NCI-H187 (cell line): ENCODE data around the gene RIC3.

Experiments
- DNase-seq, 2 experiments: peaks; one replicate each; lab custom pipeline; 2025; lab: John Stamatoyannopoulos, UW

Gene RIC3

DNA sequence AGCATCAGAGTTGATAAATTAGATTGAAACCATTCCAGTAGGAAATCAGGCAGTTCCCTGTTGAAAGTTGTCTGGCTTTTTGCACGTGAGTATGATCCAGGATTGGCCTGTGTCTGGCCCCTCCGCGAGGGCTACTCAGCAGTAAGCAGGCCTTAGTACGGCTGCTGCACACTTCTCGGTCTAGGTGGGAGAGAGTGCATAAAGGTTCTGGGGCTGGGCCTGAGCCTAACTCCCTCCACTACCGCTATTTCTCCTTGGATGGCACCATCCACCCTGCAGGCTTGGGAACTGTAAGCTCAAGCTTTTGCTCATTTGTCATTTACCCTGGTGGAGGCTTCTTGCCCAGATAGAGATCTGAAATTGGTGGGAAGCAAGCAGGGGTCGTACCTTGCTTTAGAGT, 65.9 kb downstream of the RIC3 start:
- DNase-seq, result no peak

GRCh38 chr11:8102296-8102915, 66.4 kb downstream of the RIC3 start:
- DNase-seq, result no peak

- DNase-seq, result no peak
Measured at GRCh38 chr11:8101421-8101820, 67.4 kb downstream of the RIC3 start.

DNA sequence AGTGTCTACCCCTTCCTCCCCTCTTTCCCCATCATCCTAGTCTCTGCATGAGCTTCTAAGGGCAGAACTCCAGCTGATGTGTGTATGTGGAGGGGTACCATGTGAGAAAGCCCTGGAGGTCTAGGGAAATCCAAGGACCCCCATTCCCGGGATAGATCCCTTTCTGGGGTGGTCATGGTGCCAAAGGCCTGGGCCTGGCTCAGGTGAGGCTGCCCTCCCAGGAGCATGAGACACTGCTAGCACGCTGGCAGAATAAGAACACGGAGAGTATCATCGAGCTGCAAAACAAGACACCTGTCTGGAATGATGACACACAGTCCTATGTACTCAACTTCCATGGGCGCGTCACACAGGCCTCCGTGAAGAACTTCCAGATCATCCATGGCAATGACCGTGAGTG, 68.2 kb downstream of the RIC3 start:
- no peak for DNase-seq

DNA sequence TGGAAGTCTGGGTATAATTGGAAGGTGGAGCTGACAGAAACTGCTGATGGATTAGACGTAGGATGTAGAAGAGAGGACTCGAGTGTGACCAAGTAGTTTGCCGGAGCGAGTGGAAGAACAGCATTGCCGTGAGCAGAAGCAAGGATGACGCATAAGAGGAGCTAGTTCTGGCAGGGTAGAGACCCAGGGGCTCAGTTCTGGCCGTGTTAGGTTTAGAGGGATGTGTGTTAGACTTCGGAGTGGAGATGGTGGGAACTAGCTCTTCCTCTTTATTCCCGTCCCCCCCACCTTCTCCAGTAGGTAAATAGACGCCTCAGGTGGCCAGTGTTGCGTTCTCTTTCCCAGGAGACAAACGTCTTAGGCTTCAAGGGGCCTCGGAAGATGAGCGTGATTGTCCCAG, 68.7 kb downstream of the RIC3 start:
- no peak for DNase-seq

DNA sequence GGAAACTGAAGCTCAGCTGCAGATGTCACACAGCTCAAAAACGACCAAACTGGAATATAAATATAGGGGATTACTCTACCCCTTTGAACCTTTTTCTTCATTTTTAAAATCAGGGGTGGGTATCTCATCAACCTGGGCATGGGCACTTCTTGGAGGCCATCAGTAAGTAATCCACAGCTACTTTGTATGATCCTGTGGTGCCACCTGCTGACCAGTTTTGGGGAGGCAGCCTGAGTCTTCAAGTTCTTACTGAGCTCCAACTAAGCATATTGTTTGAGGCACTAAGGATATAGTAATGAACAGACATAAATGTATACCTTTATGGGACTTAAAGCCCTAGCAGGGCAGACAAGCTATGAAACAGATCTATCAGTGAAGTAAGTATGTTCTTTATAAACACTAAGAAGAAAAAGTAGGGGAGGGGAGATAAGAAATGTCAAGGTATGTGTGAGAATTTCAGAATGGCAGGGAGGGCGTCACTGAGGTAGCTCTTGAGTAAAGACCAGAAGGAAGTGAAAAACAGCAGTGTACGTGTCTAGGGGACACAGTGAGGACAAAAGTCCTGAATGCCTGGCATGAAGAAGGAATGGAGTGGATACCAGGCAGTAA, 69.4 kb downstream of the RIC3 start:
- DNase-seq, result peak; percentile 53 to 58

DNA sequence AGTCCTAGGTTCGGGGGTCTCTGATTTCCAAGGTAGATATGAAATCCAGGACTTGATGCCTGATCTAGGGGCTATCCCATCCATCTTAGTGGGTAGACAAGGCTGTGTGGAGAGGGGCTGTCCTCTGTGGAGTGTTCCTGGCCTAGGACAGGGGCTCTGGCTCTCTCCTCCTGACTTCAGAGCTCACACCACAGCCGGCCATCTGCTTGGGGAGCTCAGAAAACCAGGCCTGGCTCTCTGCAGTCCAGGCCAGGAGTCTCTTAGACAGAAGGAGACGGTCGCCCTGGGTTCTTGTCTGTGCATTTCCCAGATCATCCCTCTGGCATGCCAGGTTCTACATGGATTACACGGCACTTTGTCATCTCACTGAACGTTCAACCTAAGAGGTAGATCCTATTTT, 69.9 kb downstream of the RIC3 start:
- DNase-seq, result no peak

DNA sequence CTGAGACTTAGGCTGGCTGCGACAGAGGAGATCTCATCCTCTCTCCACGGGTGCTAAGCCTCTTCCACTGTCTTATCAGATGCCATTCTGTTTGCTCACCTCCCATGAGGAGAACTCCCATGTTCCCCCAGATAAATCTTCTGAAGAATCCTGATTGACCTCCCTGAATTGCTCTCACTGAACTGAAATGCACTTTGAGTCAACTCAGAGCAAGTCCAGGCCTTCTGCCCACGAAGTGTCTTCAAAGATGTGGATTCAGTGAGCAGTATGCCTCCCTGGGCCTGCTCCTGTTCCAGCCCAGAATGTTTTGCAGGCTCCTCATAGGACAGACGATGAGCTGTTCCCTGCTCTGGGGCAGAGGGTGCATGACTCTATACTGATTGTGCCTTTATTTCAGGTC, 70.5 kb downstream of the RIC3 start:
- no peak for DNase-seq

DNA sequence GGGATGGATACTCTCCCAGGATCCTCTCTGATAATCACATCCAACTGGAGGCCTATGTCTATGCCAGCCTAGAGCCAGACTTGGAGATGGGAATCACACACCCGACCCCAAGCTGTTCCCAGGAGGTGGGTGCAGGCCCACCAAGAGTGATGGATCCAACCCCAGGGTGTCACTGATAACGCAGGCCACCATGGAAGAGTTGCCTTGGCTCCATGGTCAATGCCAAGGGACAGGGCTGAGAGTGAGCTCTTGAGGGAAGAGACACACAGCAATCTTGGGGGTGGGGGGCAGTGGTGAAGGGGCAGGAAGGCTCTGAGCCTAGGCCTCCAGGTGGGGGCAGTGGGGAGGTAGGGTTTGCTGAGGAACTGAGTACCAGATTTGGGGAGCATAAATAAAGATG, 70.9 kb downstream of the RIC3 start:
- no peak for DNase-seq

DNA sequence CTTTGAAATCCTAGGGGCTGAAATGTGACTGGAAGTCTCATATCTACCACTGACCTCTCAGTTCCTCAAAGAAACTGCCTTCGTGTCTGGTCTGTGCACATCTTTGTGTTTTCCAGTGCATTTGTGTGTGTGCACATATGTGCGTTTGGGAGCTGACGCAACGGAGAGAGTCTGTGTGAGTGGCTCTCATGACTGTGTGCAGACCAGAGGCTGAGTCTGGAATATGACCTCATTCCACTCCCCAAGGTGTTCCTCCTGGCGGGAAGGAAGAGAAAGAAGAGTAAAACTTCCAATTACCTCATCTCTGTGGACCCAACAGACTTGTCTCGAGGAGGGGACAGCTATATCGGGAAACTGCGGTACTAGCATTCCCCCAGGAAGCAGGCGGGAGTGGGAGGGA, 71.4 kb downstream of the RIC3 start:
- no peak for DNase-seq

DNA sequence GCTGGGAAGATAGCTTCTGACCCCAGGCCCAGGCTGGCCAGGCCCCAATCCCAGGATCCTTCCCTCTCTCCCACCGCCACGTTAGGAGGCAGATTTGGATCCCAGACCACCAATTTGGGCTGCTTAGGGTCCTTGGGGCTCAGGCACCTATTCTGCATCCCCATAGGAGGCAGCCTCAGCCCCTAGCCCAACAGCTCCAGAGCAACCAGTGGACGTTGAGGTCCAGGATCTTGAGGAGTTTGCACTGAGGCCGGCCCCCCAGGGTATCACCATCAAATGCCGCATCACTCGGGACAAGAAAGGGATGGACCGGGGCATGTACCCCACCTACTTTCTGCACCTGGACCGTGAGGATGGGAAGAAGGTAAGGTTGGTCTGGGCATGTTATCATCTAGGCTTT, 71.8 kb downstream of the RIC3 start:
- DNase-seq, result no peak

- no peak for DNase-seq
Measured at GRCh38 chr11:8096575-8096974, 72.2 kb downstream of the RIC3 start.

- DNase-seq, result no peak
Measured at GRCh38 chr11:8095806-8096522, 72.9 kb downstream of the RIC3 start.

- DNase-seq, result no peak
Measured at GRCh38 chr11:8095371-8095770, 73.5 kb downstream of the RIC3 start.

GRCh38 chr11:8094656-8095055, 74.2 kb downstream of the RIC3 start:
- DNase-seq, result no peak

GRCh38 chr11:8093931-8094575, 74.8 kb downstream of the RIC3 start:
- no peak for DNase-seq

DNA sequence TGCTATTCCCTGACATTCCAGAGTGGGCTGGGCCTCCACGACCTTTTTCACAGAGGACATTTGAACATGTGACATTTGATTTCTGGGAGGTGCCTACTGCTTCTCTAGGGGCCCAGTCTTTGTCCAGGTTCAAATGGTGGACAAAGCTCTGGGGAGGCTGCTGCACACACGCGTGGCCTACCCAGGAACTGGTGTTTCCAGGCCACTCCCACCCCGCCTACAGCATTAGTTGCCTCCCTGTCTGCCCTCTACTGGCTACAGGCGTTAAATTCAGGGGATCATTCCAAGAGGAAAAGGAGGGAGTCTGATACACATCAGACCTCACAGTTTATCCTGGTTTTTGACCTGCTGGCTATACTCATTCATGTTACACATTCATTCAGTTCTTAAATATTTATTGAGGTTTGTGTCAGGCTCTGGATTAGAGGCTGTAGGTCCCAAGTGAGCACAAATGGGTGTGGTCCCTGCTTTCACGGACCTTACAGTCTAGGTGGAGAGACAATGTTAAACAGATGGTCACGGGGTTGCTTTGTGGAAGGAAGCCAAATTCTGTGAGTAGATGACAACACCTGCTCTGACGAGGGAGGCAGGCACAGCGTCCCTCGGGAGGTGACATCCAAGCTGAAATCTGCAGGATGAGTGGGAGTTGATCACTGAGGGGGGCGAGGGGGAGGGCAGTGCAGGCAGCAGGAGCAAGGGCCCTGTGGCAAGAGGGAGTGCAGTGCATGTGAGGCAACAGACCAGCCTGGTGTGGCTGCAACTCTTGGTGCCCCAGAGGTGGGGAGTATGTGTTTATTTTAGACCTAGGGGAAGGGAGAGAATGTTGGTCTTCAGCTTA, 76.0 kb downstream of the RIC3 start:
- DNase-seq, result peak; percentile 16 to 58

GRCh38 chr11:8091721-8092120, 77.1 kb downstream of the RIC3 start:
- no peak for DNase-seq

GRCh38 chr11:8090756-8091155, 78.1 kb downstream of the RIC3 start:
- DNase-seq, result no peak

DNA sequence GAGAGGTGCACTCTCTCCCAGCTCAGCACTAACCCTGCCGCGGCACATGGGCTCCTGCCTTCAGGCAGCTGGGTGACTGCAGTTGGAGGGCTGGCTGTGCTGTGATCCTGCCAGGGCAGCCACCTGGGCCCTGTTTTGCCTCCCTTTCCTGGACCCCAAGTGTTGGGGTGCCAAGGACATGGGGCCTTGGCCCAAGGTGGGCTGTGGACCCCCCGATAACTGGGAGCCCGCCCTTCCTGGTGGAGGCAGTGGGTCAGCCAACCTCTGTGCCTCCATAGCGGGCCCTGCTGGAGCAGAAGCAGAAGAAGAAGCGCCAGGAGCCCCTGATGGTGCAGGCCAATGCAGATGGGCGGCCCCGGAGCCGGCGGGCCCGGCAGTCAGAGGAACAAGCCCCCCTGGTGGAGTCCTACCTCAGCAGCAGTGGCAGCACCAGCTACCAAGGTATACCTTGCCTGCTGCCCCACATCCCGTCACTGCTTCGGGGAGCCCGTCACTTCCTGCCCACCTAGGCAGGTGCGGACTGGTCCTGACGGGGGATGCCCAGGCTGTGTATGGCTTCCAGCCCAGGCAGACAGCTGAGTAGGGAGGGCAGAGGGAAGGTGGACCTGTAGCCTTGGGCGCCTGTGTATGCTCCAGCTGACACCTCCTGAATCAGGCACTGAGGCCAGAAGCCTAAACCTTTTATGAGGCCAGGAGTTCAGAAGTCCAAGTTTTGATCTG, 78.9 kb downstream of the RIC3 start:
- no peak for DNase-seq

DNA sequence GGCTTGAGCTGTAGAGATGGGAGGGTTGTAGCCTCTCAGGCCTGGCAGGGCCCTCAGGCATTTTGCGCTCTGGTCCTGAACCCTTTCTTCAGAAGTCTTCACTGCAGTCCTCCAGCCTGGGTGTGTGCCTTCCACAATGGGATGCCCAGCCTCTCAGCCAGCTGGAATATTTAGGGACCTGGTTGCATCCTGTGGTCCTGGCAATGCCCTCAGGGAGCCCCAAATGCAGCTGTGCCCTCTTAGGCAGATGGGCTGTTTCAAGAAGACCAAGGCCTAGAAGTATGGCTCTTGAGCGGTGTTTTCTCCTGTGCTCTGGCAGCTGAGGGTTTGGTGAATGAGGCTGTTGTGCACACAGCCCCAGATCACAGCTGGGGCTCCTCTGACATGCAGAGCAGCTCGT, 81.1 kb downstream of the RIC3 start:
- DNase-seq, result no peak

GRCh38 chr11:8087185-8087584, 81.6 kb downstream of the RIC3 start:
- no peak for DNase-seq
